ENCODE results near the gene COL4A2.

COL4A2 gene

GRCh38 chr13:110272651-110273050 is 34.4 kb upstream of the COL4A2 start:
- DNase-seq, result no peak

- no peak for DNase-seq
These were observed 33.8 kb upstream of the COL4A2 start for GRCh38 chr13:110273254-110273653.

- DNase-seq, result no peak
These were observed 32.4 kb upstream of the COL4A2 start for GRCh38 chr13:110274687-110275086.

GRCh38 chr13:110275931-110276552 is 31.0 kb upstream of the COL4A2 start:
- no peak for DNase-seq

- no peak for DNase-seq
These were observed 30.5 kb upstream of the COL4A2 start for GRCh38 chr13:110276553-110276950.

GRCh38 chr13:110277357-110277975 is 29.6 kb upstream of the COL4A2 start:
- no peak for DNase-seq

- no peak for DNase-seq
These were observed 28.2 kb upstream of the COL4A2 start for GRCh38 chr13:110278859-110279258.

GRCh38 chr13:110279684-110280083 is 27.4 kb upstream of the COL4A2 start:
- no peak for DNase-seq

GRCh38 chr13:110280231-110280813 is 26.8 kb upstream of the COL4A2 start:
- DNase-seq, result no peak

GRCh38 chr13:110280985-110281688 is 25.9 kb upstream of the COL4A2 start:
- no peak for DNase-seq

- DNase-seq, result no peak
These were observed 25.3 kb upstream of the COL4A2 start for GRCh38 chr13:110281736-110282135.

GRCh38 chr13:110282316-110282841 is 24.7 kb upstream of the COL4A2 start:
- no peak for DNase-seq

GRCh38 chr13:110283736-110284517 is 23.2 kb upstream of the COL4A2 start:
- no peak for DNase-seq

GRCh38 chr13:110284779-110285484 is 22.2 kb upstream of the COL4A2 start:
- no peak for DNase-seq

GRCh38 chr13:110285991-110286832 is 20.9 kb upstream of the COL4A2 start:
- DNase-seq, result no peak

GRCh38 chr13:110286833-110287819 is 20.0 kb upstream of the COL4A2 start:
- no peak for DNase-seq

GRCh38 chr13:110289174-110289573 is 17.9 kb upstream of the COL4A2 start:
- DNase-seq, result no peak

- DNase-seq, result no peak
These were observed 17.4 kb upstream of the COL4A2 start for GRCh38 chr13:110289661-110290060.

- no peak for DNase-seq
These were observed 16.9 kb upstream of the COL4A2 start for GRCh38 chr13:110290153-110290552.

- DNase-seq, result no peak
These were observed 16.3 kb upstream of the COL4A2 start for GRCh38 chr13:110290826-110291225.
